IMR-90 (cell line): ENCODE results near the gene PUS3. TPM values are rescaled to one million over a fixed set of nuclear protein-coding genes. Genes with fewer than 3 reads are reported as not detected.
A peak's percentile ranks its signal among the peaks of the same experiment; 100 is the strongest.

ENCODE experiments used
- ATAC-seq: fragments of 200-7000 bp; cut with Tn5 transposase; 2 replicates; pipeline ENCODE4 v1.9.1; 2020; ENCODE audit warnings: low read depth, mild to moderate bottlenecking, moderate library complexity
- BruUV-seq: library from RNA; stranded (reverse); fragments of 400-500 nt; replicated peaks from 2 replicates; lab custom pipeline; 2021; lab: Mats Ljungman, UMichigan
- CTCF ChIA-PET: fragments of 300-600 bp; formaldehyde crosslinking; extraction: SDS; loops from one replicate; lab custom pipeline; 2021; ENCODE audit warnings: antibody characterized with exemption; lab: Yijun Ruan, JAX
- POLR2A ChIA-PET: fragments of 300-600 bp; sonication (Branson Sonifier 250); formaldehyde crosslinking; loops from one replicate; lab custom pipeline; 2022; ENCODE audit warnings: antibody characterized with exemption; ENCODE audit not compliant: unreplicated experiment; lab: Charles Lee
- DNase-seq: peaks from one replicate; pipeline ENCODE4 v3.0.0; 2013
- H2AFZ ChIP-seq: replicated peaks from 2 replicates; pipeline ENCODE3; 2013; ENCODE audit warnings: low read length, mild to moderate bottlenecking; ENCODE audit not compliant: poor library complexity
- H2AK5ac ChIP-seq: 2 replicates; pipeline ENCODE4 v1.6.1; 2013; ENCODE audit warnings: low read depth, low read length, inconsistent platforms
- H2AK9ac ChIP-seq: replicated peaks from 2 replicates; pipeline ENCODE3; 2013; ENCODE audit warnings: mild to moderate bottlenecking, low read depth, low read length, moderate library complexity; ENCODE audit not compliant: poor library complexity
- H2BK120ac ChIP-seq: 2 replicates; pipeline ENCODE4 v1.6.1; 2013; ENCODE audit warnings: low read depth, low read length, inconsistent platforms
- H2BK15ac ChIP-seq: 3 replicates; pipeline ENCODE4 v1.6.1; 2013; ENCODE audit warnings: low read depth, low read length, inconsistent platforms
- H2BK20ac ChIP-seq: 2 replicates; pipeline ENCODE4 v1.6.1; 2013; ENCODE audit warnings: low read depth, mild to moderate bottlenecking, inconsistent platforms, low read length, moderate library complexity
- H2BK5ac ChIP-seq: 2 replicates; pipeline ENCODE4 v1.6.1; 2013; ENCODE audit warnings: mild to moderate bottlenecking, low read depth, low read length, inconsistent platforms; ENCODE audit not compliant: poor library complexity, severe bottlenecking
- H3K14ac ChIP-seq: replicated peaks from 2 replicates; pipeline ENCODE4 v1.6.1; 2013; ENCODE audit warnings: low read depth, low read length, inconsistent platforms
- H3K18ac ChIP-seq: 2 replicates; pipeline ENCODE4 v1.6.1; 2013; ENCODE audit warnings: low read depth, low read length, control low read depth
- H3K23ac ChIP-seq: 2 replicates; pipeline ENCODE4 v1.6.1; 2013; ENCODE audit warnings: low read depth, low read length, inconsistent platforms
- H3K27ac ChIP-seq: 2 replicates; pipeline ENCODE4 v1.5.1; 2013; ENCODE audit warnings: mild to moderate bottlenecking, control low read depth, low read length; ENCODE audit not compliant: insufficient read depth
- H3K27me3 ChIP-seq: 2 replicates; pipeline ENCODE4 v1.6.1; 2013; ENCODE audit warnings: low read length; ENCODE audit not compliant: control insufficient read depth, insufficient read depth
- H3K36me3 ChIP-seq: 2 replicates; pipeline ENCODE4 v1.6.1; 2013; ENCODE audit warnings: low read length, mixed read lengths; ENCODE audit not compliant: control insufficient read depth, insufficient read depth
- H3K4ac ChIP-seq: 2 replicates; pipeline ENCODE4 v1.6.1; 2013; ENCODE audit warnings: low read depth, low read length, inconsistent platforms
- H3K4me1 ChIP-seq: 2 replicates; pipeline ENCODE4 v1.6.1; 2013; ENCODE audit warnings: low read length, mixed read lengths; ENCODE audit not compliant: control insufficient read depth, insufficient read depth
- H3K4me2 ChIP-seq: 2 replicates; pipeline ENCODE4 v1.6.1; 2013; ENCODE audit warnings: low read depth, mild to moderate bottlenecking, control low read depth, low read length, moderate library complexity
- H3K4me3 ChIP-seq: 2 replicates; pipeline ENCODE4 v1.5.1; 2013; ENCODE audit warnings: low read depth, mild to moderate bottlenecking, control low read depth, low read length, moderate library complexity; ENCODE audit not compliant: insufficient read depth
- H3K56ac ChIP-seq: 2 replicates; pipeline ENCODE4 v1.6.1; 2013; ENCODE audit warnings: low read length, inconsistent platforms; ENCODE audit not compliant: insufficient read depth; ENCODE audit errors: extremely low read depth
- H3K79me1 ChIP-seq, 2 experiments: 2 replicates each; pipeline ENCODE4 v1.6.1; 2013; ENCODE audit warnings: low read length in 2 of 2, inconsistent platforms in 1 of 2, low read depth in 1 of 2
- H3K9ac ChIP-seq: 2 replicates; pipeline ENCODE4 v1.6.1; 2013; ENCODE audit warnings: low read depth, low read length, control low read depth
- H3K9me1 ChIP-seq: 2 replicates; pipeline ENCODE4 v1.6.1; 2013; ENCODE audit warnings: low read length, inconsistent platforms; ENCODE audit not compliant: insufficient read depth
- H3K9me3 ChIP-seq: 2 replicates; pipeline ENCODE4 v1.6.1; 2013; ENCODE audit warnings: low read length; ENCODE audit not compliant: control insufficient read depth, insufficient read depth
- H4K20me1 ChIP-seq: 2 replicates; pipeline ENCODE4 v1.6.1; 2013; ENCODE audit warnings: low read length, inconsistent platforms; ENCODE audit not compliant: insufficient read depth
- H4K5ac ChIP-seq: 2 replicates; pipeline ENCODE4 v1.6.1; 2013; ENCODE audit warnings: mild to moderate bottlenecking, low read depth, low read length, control low read depth
- H4K8ac ChIP-seq, 2 experiments: 2 replicates each; pipeline ENCODE4 v1.6.1; 2013; ENCODE audit warnings: low read depth in 2 of 2, low read length in 2 of 2, control low read depth in 1 of 2, inconsistent platforms in 1 of 2
- H4K91ac ChIP-seq: 2 replicates; pipeline ENCODE4 v1.6.1; 2013; ENCODE audit warnings: low read depth, low read length, inconsistent platforms; ENCODE audit not compliant: insufficient read depth
- CTCF ChIP-seq: conservative IDR thresholded peaks from 2 replicates; pipeline ENCODE4 v1.5.1; 2012; ENCODE audit warnings: mild to moderate bottlenecking, low read depth, low read length, improper control_type of control experiment
- FOS ChIP-seq: fragments of 150-350 bp; IDR thresholded peaks from 2 replicates; pipeline ENCODE4 v1.6.1; 2016; ENCODE audit warnings: low read depth, low read length
- MAFK ChIP-seq: IDR thresholded peaks from 2 replicates; pipeline ENCODE4 v1.6.1; 2012; ENCODE audit warnings: low read depth, low read length, improper control_type of control experiment
- NFE2L2 ChIP-seq: fragments of 150-350 bp; IDR thresholded peaks from 2 replicates; pipeline ENCODE4 v1.6.1; 2016; ENCODE audit warnings: low read depth, mild to moderate bottlenecking, low read length
- POLR2A ChIP-seq: IDR thresholded peaks from 2 replicates; pipeline ENCODE4 v1.6.1; 2012; ENCODE audit warnings: mild to moderate bottlenecking, low read depth, low read length
- RAD21 ChIP-seq: IDR thresholded peaks from 2 replicates; pipeline ENCODE4 v1.6.1; 2012; ENCODE audit warnings: low read length, improper control_type of control experiment
- RFX5 ChIP-seq: IDR thresholded peaks from 2 replicates; pipeline ENCODE4 v1.8.0; 2012; ENCODE audit warnings: low read depth, mild to moderate bottlenecking, low read length, moderate library complexity
- SMC3 ChIP-seq: fragments of 150-350 bp; IDR thresholded peaks from 2 replicates; pipeline ENCODE4 v1.6.1; 2016; ENCODE audit warnings: low read depth, mild to moderate bottlenecking, antibody characterized with exemption, low read length, moderate library complexity
- WGBS, 2 experiments: methylation state at CpG; one replicate each; pipeline versions ENCODE4 v1.1.5 to v1.1.7; 2013; ENCODE audit warnings: missing lambda C conversion rate in 2 of 2; ENCODE audit not compliant: insufficient read length in 1 of 2; ENCODE audit errors: extremely low coverage in 2 of 2; 5-methylcytosine and 5-hydroxymethylcytosine counted together
- dilution Hi-C: fragments of 300-500 bp; cut with HindIII; formaldehyde crosslinking; loops from one replicate; pipeline ENCODE4 v1.14.3; 2018; ENCODE audit warnings: low sequenced_read_pairs; ENCODE audit not compliant: unreplicated experiment
- in situ Hi-C: fragments of 300-500 bp; cut with MboI; formaldehyde crosslinking; loops from 3 replicates; pipeline ENCODE4 v1.14.3; 2019; ENCODE audit warnings: low sequenced_read_pairs, inconsistent platforms, mixed read lengths
- intact Hi-C: fragments of 100-400 bp; cut with micrococcal nuclease; formaldehyde crosslinking; loops from 2 replicates; pipeline ENCODE4 v1.10.0; 2022
- polyA plus RNA-seq, 3 experiments: library from polyadenylated mRNA; depleted of rRNA; stranded (reverse); fragments of >200 nt; gene quantifications; 2 replicates each; pipeline ENCODE4 v1.2.3, GENCODE V29; 2012; ENCODE audit warnings: low replicate concordance in 1 of 3
- total RNA-seq: library from RNA; depleted of rRNA; stranded (reverse); fragments of >200 nt; gene quantifications from 2 replicates; pipeline ENCODE4 v1.2.3, GENCODE V29; 2012

PUS3 gene
- total and polyA plus RNA-seq, 2 of the 4 experiments (the other 2 are of a cell fraction) = 6.1 to 11.7 TPM

DNA sequence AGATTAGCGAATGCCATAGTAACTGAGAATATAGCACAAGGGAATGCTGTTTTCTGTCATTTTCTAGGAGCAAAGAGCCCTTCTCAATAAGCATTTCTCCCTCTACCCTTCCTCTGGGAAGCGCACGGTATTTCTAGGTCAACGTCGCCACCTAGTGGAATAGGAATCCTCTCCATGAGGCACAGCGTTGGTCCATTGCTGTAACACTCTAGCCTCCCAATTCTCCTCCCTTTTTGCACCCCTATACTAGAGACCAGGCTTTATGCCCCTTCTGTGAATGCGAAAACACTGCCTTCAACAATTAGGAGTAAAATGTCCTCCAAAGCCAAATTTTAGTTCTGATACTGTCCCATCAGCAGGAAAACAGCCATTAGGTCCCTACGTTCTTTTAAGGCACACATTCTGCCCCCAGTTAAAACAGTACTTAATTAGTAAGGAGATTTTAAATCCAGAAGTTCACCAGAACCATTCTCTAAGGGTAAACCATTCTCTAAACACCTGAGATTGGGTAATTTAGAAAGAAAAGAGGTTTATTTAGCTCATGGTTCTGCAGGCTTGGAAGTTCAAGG is 28.4 kb downstream of the PUS3 start:
- Histone ChIP-seq H2BK5ac (no peak overlapping the region), H2BK20ac (no peak overlapping the region), H3K36me3 (no peaks in the 10 kb centered on the region), H3K56ac (no peak overlapping the region), H3K9me1 (no peaks in the 10 kb centered on the region), H3K4ac (no peak overlapping the region), H3K9ac (no peak overlapping the region), H2AFZ (no peak overlapping the region), H2AK5ac (no peak overlapping the region), H4K91ac (no peak overlapping the region), H3K79me1 (no peaks in the 10 kb centered on the region), H2AK9ac (no peak overlapping the region), H3K9me3 (no peaks in the 10 kb centered on the region), H3K4me3 (no peak overlapping the region), H3K27ac (no peak overlapping the region), H3K27me3 (peaks cover 2% of the 10 kb centered on the region), H2BK15ac (no peak overlapping the region), H4K20me1 (no peaks in the 10 kb centered on the region), H3K18ac (no peak overlapping the region), H3K4me1 (no peaks in the 10 kb centered on the region), H3K23ac (no peak overlapping the region), H3K4me2 (0 out of 2 replicates have a peak overlapping the region, but pooled peaks have one; percentile 16), H2BK120ac (no peak overlapping the region), H4K8ac (no peak overlapping the region), H3K14ac (no peak overlapping the region), H4K5ac (no peak overlapping the region)
- BruUV-seq = no TSS peak
- TF ChIP-seq FOS (no peak), NFE2L2 (no peak), SMC3 (peak; percentile 60), RFX5 (no peak), MAFK (no peak), POLR2A (no peak), RAD21 (peak; percentile 84), CTCF (peak; percentile 82)
- intact Hi-C loops = loop anchor here (1.0 to 10.0 kb wide), 8 partner anchors 248 to 912 kb away; partner anchors contain the start of genes EI24 and FEZ1
- dilution Hi-C loops = no loop called here
- ATAC-seq = peak; percentile 98
- in situ Hi-C loops = loop anchor here (10.0 kb wide), 2 partner anchors 250 to 440 kb away; partner anchors contain the start of gene CHEK1
- peak; percentile 70 for DNase-seq
- 0% methylated on average over 1 of the region's 8 CpGs; no CpG with 5 or more reads in 1 of the 2 experiments for WGBS, 2 experiments
- POLR2A ChIA-PET = no interaction called here
- CTCF ChIA-PET = interaction anchor here (0.6 kb wide), 2 partner anchors 248 to 367 kb away, joined by 3 to 4 read pairs; no protein-coding TSS in a partner anchor
